Measurements from ENCODE around the gene ZDHHC21. TPM values are rescaled to one million over a fixed set of nuclear protein-coding genes. Genes with fewer than 3 reads are reported as not detected.

The ZDHHC21 gene
- total and polyA plus RNA-seq, 9 of the 15 experiments (the other 6 are each of a cell fraction or from before 2014, with no cell fraction given), result 0.10 to 1.9 (median 1.00) TPM

DNA sequence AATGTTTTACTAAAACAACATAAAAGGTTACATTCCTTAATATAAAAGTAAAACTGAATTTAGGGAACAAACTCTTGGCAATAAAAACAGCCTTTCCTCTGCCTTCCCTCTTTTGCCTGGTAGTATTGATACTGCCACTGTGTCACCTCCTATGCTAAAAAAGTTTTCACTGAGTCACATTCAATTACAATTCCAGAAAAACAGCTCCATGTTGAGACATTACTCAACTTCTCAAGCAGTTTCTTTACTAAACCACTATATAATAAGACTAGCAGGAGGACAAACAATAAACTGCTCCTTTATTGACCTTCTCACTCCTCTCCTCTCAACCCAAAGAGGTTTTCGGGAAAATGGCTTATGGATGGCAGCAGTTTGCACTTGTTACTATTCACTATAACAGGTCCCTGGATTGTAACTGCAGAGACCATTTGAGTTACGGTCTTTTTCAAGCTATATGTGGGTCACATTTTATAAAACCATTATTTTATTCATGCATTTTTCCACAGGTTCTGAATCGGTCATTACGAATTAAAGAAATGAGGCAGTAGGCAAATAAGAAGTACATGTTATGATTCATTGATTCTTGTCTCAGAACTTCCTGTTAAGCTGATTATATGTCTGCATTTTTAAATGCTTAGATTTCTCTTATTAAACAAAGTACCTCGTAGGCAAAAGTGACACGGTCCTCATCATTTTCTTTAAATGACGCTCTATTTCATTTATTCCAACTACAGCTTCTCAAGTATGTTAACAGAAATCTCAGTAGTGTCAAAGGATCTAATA is 2.1 kb downstream of the ZDHHC21 start:
- in situ Hi-C loops (cut with MboI), result no loop called here
- no TSS peak for BruUV-seq (replicated peaks)
- no peak overlapping the region for H3K4me2 ChIP-seq (ENCODE audit: insufficient read depth, low read length)
- no peaks in the 10 kb centered on the region for H4K20me1 ChIP-seq (replicated peaks; ENCODE audit: control insufficient read depth, insufficient read depth, low read length)
- ATAC-seq, result no peak
- no peak overlapping the region for H3K27ac ChIP-seq (ENCODE audit: extremely low read depth, low read depth, low read length)
- peaks cover 0 to 4% of the 10 kb centered on the region in 2 experiments; a peak in 1 of 5 replicates for H3K4me1 ChIP-seq (replicated peaks in 1 of 2; ENCODE audit: control insufficient read depth in 2 of 2, insufficient read depth in 2 of 2, low read length in 2 of 2)
- DNase-seq (ENCODE audit: extremely low read depth in 1 of 4, low spot score in 3 of 4), result no peak
- H3K9me1 ChIP-seq (ENCODE audit: control insufficient read depth, insufficient read depth, low read length), result no peaks in the 10 kb centered on the region
- H3K9ac ChIP-seq (ENCODE audit: insufficient read depth in 1 of 2, low read depth in 2 of 2, low read length in 2 of 2), result no peak overlapping the region
- H3K4me3 ChIP-seq, result no peak overlapping the region
- H3K27me3 ChIP-seq (ENCODE audit: control insufficient read depth in 2 of 2, insufficient read depth in 2 of 2, low read length in 2 of 2), result no peaks in the 10 kb centered on the region
- POLR2A ChIA-PET, result interaction anchor here (0.7 to 0.8 kb wide), 2 partner anchors 31 to 479 kb away, joined by 3 read pairs; partner anchors contain the start of gene CER1
- H3K9me3 ChIP-seq (replicated peaks; ENCODE audit: control insufficient read depth, insufficient read depth, low read depth, low read length), result no peaks in the 10 kb centered on the region
- no peaks in the 10 kb centered on the region for H3K79me2 ChIP-seq (ENCODE audit: control insufficient read depth, insufficient read depth, low read length)
- WGBS (ENCODE audit: insufficient coverage, low coverage, missing lambda C conversion rate), result 14% methylated on average over 7 of the region's 7 CpGs
- intact Hi-C loops (cut with micrococcal nuclease), result no loop called here
- H2AFZ ChIP-seq (ENCODE audit: low read depth, low read length), result no peak overlapping the region
- no peak for FAIRE-seq
- CTCF ChIA-PET (ENCODE audit: low intra/inter-chr PET ratio), result no interaction called here
- no peaks in the 10 kb centered on the region for H3K36me3 ChIP-seq (ENCODE audit: control insufficient read depth, insufficient read depth, low read length)
- TF ChIP-seq, protein P1, sequence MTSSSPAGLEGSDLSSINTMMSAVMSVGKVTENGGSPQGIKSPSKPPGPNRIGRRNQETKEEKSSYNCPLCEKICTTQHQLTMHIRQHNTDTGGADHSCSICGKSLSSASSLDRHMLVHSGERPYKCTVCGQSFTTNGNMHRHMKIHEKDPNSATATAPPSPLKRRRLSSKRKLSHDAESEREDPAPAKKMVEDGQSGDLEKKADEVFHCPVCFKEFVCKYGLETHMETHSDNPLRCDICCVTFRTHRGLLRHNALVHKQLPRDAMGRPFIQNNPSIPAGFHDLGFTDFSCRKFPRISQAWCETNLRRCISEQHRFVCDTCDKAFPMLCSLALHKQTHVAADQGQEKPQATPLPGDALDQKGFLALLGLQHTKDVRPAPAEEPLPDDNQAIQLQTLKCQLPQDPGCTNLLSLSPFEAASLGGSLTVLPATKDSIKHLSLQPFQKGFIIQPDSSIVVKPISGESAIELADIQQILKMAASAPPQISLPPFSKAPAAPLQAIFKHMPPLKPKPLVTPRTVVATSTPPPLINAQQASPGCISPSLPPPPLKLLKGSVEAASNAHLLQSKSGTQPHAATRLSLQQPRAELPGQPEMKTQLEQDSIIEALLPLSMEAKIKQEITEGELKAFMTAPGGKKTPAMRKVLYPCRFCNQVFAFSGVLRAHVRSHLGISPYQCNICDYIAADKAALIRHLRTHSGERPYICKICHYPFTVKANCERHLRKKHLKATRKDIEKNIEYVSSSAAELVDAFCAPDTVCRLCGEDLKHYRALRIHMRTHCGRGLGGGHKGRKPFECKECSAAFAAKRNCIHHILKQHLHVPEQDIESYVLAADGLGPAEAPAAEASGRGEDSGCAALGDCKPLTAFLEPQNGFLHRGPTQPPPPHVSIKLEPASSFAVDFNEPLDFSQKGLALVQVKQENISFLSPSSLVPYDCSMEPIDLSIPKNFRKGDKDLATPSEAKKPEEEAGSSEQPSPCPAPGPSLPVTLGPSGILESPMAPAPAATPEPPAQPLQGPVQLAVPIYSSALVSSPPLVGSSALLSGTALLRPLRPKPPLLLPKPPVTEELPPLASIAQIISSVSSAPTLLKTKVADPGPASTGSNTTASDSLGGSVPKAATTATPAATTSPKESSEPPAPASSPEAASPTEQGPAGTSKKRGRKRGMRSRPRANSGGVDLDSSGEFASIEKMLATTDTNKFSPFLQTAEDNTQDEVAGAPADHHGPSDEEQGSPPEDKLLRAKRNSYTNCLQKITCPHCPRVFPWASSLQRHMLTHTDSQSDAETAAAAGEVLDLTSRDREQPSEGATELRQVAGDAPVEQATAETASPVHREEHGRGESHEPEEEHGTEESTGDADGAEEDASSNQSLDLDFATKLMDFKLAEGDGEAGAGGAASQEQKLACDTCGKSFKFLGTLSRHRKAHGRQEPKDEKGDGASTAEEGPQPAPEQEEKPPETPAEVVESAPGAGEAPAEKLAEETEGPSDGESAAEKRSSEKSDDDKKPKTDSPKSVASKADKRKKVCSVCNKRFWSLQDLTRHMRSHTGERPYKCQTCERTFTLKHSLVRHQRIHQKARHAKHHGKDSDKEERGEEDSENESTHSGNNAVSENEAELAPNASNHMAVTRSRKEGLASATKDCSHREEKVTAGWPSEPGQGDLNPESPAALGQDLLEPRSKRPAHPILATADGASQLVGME (CRISPR knock-in tag; IDR thresholded peaks at IDR 0.05), result no peak
- TF ChIP-seq, protein P2, sequence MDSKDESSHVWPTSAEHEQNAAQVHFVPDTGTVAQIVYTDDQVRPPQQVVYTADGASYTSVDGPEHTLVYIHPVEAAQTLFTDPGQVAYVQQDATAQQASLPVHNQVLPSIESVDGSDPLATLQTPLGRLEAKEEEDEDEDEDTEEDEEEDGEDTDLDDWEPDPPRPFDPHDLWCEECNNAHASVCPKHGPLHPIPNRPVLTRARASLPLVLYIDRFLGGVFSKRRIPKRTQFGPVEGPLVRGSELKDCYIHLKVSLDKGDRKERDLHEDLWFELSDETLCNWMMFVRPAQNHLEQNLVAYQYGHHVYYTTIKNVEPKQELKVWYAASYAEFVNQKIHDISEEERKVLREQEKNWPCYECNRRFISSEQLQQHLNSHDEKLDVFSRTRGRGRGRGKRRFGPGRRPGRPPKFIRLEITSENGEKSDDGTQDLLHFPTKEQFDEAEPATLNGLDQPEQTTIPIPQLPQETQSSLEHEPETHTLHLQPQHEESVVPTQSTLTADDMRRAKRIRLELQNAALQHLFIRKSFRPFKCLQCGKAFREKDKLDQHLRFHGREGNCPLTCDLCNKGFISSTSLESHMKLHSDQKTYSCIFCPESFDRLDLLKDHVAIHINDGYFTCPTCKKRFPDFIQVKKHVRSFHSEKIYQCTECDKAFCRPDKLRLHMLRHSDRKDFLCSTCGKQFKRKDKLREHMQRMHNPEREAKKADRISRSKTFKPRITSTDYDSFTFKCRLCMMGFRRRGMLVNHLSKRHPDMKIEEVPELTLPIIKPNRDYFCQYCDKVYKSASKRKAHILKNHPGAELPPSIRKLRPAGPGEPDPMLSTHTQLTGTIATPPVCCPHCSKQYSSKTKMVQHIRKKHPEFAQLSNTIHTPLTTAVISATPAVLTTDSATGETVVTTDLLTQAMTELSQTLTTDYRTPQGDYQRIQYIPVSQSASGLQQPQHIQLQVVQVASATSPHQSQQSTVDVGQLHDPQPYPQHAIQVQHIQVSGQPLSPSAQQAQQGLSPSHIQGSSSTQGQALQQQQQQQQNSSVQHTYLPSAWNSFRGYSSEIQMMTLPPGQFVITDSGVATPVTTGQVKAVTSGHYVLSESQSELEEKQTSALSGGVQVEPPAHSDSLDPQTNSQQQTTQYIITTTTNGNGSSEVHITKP (IDR thresholded peaks at IDR 0.05; ENCODE audit: partially characterized antibody), result no peak
- TF ChIP-seq COPS2 (conservative IDR thresholded peaks at IDR 0.05) (no peak), HNRNPH1 (optimal IDR thresholded peaks at IDR 0.05; ENCODE audit: low read depth, low read length) (no peak), DPF2 (IDR thresholded peaks at IDR 0.05) (no peak), TRIM24 (IDR thresholded peaks at IDR 0.05) (no peak), FUS (optimal IDR thresholded peaks at IDR 0.05; ENCODE audit: low read depth, low read length) (no peak), PYGO2 (tag; IDR thresholded peaks at IDR 0.05) (no peak), ZNF436 (CRISPR knock-in tag; IDR thresholded peaks at IDR 0.05) (no peak), RFX1 (IDR thresholded peaks at IDR 0.05) (no peak)
- TF ChIP-seq, protein P3, sequence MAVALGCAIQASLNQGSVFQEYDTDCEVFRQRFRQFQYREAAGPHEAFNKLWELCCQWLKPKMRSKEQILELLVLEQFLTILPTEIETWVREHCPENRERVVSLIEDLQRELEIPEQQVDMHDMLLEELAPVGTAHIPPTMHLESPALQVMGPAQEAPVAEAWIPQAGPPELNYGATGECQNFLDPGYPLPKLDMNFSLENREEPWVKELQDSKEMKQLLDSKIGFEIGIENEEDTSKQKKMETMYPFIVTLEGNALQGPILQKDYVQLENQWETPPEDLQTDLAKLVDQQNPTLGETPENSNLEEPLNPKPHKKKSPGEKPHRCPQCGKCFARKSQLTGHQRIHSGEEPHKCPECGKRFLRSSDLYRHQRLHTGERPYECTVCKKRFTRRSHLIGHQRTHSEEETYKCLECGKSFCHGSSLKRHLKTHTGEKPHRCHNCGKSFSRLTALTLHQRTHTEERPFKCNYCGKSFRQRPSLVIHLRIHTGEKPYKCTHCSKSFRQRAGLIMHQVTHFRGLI (CRISPR knock-in tag; IDR thresholded peaks at IDR 0.05), result no peak

All from K562 (cell line).